ENCODE results near the gene HOXC10. TPM values are rescaled to one million over a fixed set of nuclear protein-coding genes. Genes with fewer than 3 reads are reported as not detected.

The HOXC10 gene
- total RNA-seq, 4 donors from 2014 or later, result 23.9 to 48.3 (median 40.3) TPM

DNA sequence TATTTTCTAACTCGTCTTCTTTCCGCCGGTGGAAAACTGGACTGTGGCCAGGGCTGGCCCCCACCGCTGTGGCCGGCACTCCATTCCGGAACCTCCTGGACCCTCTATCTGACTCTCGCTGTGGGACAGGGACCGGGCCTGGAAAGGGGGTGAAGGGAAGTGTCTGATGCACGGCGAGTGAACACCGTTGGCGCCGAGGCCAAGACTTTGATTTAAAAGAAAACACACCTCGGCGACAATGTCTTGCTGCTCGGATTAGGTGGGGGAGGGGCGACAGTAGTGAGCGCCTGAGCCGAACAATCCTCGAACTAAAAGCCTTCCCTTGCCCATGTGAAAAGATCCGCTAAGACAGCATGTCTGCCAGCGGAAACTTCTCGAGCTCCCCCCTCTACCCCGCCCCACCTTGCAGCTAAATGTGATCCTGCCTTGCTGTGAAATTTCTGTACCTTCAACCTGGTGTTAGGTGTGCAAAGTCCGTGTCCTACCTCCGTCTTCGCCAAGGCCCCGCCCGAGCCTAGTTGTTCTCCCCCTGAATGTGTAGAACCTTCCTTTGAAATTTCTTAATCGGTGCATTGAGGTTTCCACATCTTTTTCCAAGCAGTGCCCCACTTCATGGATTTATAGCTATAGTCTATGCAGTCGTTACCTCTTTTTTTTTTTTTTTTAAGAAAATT lies 9.3 kb upstream of the HOXC10 start:
- no peak for TF ChIP-seq POLR2A (IDR thresholded peaks at IDR 0.05)
- TF ChIP-seq CTCF (IDR thresholded peaks at IDR 0.05 in 4 of 5, conservative IDR thresholded peaks at IDR 0.05 in 1 of 5), result no peak
- H3K4me3 ChIP-seq, result peak overlapping the region; percentile 55 to 64 (median 61)
- peak overlapping the region; percentile 67 to 81 (median 76) for H3K27ac ChIP-seq
- in situ Hi-C loops (cut with MboI; ENCODE audit: low sequenced_read_pairs in 4 of 4) (loop anchor here in 3 of 4 donors (25.0 kb wide), 3 partner anchors 237 to 1737 kb away; partner anchors contain the start of genes GPR84 (in 2 of the 3), BLOC1S1 (in 1 of the 3), ITGA7 (in 1 of the 3) and RDH5 (in 1 of the 3)), intact Hi-C loops (cut with DNase I; ENCODE audit: low total_unique reads) (no loop called here)
- peaks cover 79 to 95% (median 93%) of the 10 kb centered on the region in 3 donors for H3K27me3 ChIP-seq
- H3K9me3 ChIP-seq, result no peaks in the 10 kb centered on the region
- ATAC-seq, result no peak
- no peaks in the 10 kb centered on the region for H3K36me3 ChIP-seq
- DNase-seq, result no peak
- H3K4me1 ChIP-seq, result peaks cover 7 to 36% of the 10 kb centered on the region in 2 donors

GRCh38 chr12:53976172-53976822 lies 8.6 kb upstream of the HOXC10 start:
- H3K27ac ChIP-seq, result peak overlapping the region; percentile 26 to 67 (median 40)
- TF ChIP-seq POLR2A (IDR thresholded peaks at IDR 0.05), result no peak
- no peak for TF ChIP-seq CTCF (IDR thresholded peaks at IDR 0.05 in 4 of 5, conservative IDR thresholded peaks at IDR 0.05 in 1 of 5)
- DNase-seq, result no peak
- intact Hi-C loops (cut with DNase I; ENCODE audit: low total_unique reads), result no loop called here
- H3K4me3 ChIP-seq, result no peak overlapping the region
- H3K4me1 ChIP-seq, result peaks cover 7 to 42% of the 10 kb centered on the region in 2 donors
- no peaks in the 10 kb centered on the region for H3K36me3 ChIP-seq
- H3K9me3 ChIP-seq, result no peaks in the 10 kb centered on the region
- in situ Hi-C loops (cut with MboI; ENCODE audit: low sequenced_read_pairs in 4 of 4), result loop anchor here in 3 of 4 donors (25.0 kb wide), 3 partner anchors 236 to 1736 kb away; partner anchors contain the start of genes GPR84 (in 2 of the 3), BLOC1S1 (in 1 of the 3), ITGA7 (in 1 of the 3) and RDH5 (in 1 of the 3)
- no peak for ATAC-seq
- H3K27me3 ChIP-seq, result peaks cover 72 to 94% (median 86%) of the 10 kb centered on the region in 3 donors

- no peak overlapping the region for H3K4me3 ChIP-seq
- H3K4me1 ChIP-seq, result peaks cover 7 to 42% of the 10 kb centered on the region in 2 donors
- DNase-seq (no peak), ATAC-seq (no peak)
- intact Hi-C loops (cut with DNase I; ENCODE audit: low total_unique reads) (no loop called here), in situ Hi-C loops (cut with MboI; ENCODE audit: low sequenced_read_pairs in 4 of 4) (loop anchor here in 3 of 4 donors (25.0 kb wide), 3 partner anchors 235 to 1735 kb away; partner anchors contain the start of genes GPR84 (in 2 of the 3), BLOC1S1 (in 1 of the 3), ITGA7 (in 1 of the 3) and RDH5 (in 1 of the 3))
- peak overlapping the region; percentile 26 to 67 (median 40) for H3K27ac ChIP-seq
- H3K27me3 ChIP-seq, result peaks cover 65 to 94% (median 79%) of the 10 kb centered on the region in 3 donors
- H3K9me3 ChIP-seq, result no peaks in the 10 kb centered on the region
- TF ChIP-seq POLR2A (IDR thresholded peaks at IDR 0.05) (no peak), CTCF (IDR thresholded peaks at IDR 0.05 in 4 of 5, conservative IDR thresholded peaks at IDR 0.05 in 1 of 5) (no peak)
- no peaks in the 10 kb centered on the region for H3K36me3 ChIP-seq
Observed at GRCh38 chr12:53976823-53977595, 7.9 kb upstream of the HOXC10 start.

Measured in gastrocnemius medialis (tissue), 4 donors.